OCI-LY1 (cell line): Measurements from ENCODE around the gene KLHL29.

ENCODE experiments used
- EZH2 ChIP-seq: fragments of 200-600 bp; sonication (generic), shearing (Covaris generic); IDR thresholded peaks from 2 replicates; pipeline ENCODE4 v1.8.0; 2017; ENCODE audit warnings: borderline replicate concordance, mixed run types, mild to moderate bottlenecking, antibody characterized with exemption, low read length, moderate library complexity, mixed read lengths
- TF ChIP-seq, protein P1 (sequence below): fragments of 200-600 bp; sonication (generic), shearing (Covaris generic); IDR thresholded peaks from 2 replicates; pipeline ENCODE4 v1.5.1; 2017; ENCODE audit warnings: mild to moderate bottlenecking, antibody characterized with exemption, low read length, moderate library complexity, mixed read lengths

DNA sequence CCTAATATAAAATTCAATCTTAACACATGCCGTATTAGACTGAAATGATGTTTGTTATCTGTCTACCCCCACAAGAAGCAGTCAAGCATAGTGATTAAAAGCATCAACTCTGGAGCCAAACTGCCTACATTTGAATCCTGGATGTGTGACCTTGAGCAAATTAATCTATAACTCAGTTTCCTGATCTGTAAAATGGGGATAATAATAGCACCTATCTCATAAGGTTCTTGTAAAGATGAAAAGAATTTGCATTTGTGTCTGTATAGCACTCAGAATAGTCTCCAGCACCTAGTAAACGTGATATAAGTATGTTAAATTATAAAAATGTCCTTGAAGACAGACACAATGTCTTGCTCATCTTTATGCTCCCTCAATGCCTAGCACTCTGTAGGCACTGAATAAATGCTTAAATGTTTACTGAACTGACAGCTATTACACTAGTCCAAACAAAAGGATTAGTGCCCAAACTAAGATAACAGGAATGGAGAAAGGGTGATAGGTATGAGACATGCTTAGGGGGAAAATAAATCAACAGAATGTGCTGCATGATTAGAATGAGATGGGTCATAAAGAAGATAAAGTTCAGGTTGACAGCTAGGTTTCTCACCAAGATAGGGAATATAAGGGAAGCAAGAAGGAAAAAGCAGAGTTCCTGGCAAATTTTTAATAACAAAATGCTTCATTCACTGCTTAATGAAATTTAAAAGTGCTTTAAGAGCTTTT lies 361.3 kb downstream of the KLHL29 start:
- TF ChIP-seq, protein P1, sequence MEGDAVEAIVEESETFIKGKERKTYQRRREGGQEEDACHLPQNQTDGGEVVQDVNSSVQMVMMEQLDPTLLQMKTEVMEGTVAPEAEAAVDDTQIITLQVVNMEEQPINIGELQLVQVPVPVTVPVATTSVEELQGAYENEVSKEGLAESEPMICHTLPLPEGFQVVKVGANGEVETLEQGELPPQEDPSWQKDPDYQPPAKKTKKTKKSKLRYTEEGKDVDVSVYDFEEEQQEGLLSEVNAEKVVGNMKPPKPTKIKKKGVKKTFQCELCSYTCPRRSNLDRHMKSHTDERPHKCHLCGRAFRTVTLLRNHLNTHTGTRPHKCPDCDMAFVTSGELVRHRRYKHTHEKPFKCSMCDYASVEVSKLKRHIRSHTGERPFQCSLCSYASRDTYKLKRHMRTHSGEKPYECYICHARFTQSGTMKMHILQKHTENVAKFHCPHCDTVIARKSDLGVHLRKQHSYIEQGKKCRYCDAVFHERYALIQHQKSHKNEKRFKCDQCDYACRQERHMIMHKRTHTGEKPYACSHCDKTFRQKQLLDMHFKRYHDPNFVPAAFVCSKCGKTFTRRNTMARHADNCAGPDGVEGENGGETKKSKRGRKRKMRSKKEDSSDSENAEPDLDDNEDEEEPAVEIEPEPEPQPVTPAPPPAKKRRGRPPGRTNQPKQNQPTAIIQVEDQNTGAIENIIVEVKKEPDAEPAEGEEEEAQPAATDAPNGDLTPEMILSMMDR: no peak
- no peak for TF ChIP-seq EZH2
